ENCODE data around the gene SLC38A11.
"Not testable (repeated sequence)": the region's sequence is repeated elsewhere in the genome, so short reads cannot be mapped to it uniquely, and the experiment has no call there.

The SLC38A11 gene

GRCh38 chr2:164875334-164876205 lies 79.8 kb downstream of the SLC38A11 start:
- no peak for DNase-seq

- no peak for DNase-seq
Measured at GRCh38 chr2:164873210-164873908, 82.0 kb downstream of the SLC38A11 start.

- no peak for DNase-seq
Measured at GRCh38 chr2:164871404-164871803, 83.9 kb downstream of the SLC38A11 start.

GRCh38 chr2:164869420-164869772 lies 85.9 kb downstream of the SLC38A11 start:
- no peak for DNase-seq

- DNase-seq = no peak
Measured at GRCh38 chr2:164868563-164869419, 86.5 kb downstream of the SLC38A11 start.

- no peak for DNase-seq
Measured at GRCh38 chr2:164867779-164868397, 87.4 kb downstream of the SLC38A11 start.

- not testable (repeated sequence) for DNase-seq
Measured at GRCh38 chr2:164866381-164866780, 88.9 kb downstream of the SLC38A11 start.

GRCh38 chr2:164860694-164861042 lies 94.7 kb downstream of the SLC38A11 start:
- DNase-seq = no peak

- DNase-seq = not testable (repeated sequence)
Measured at GRCh38 chr2:164859906-164860693, 95.2 kb downstream of the SLC38A11 start.

- no peak for DNase-seq
Measured at GRCh38 chr2:164859251-164859818, 96.0 kb downstream of the SLC38A11 start.

- DNase-seq = no peak
Measured at GRCh38 chr2:164852086-164852485, 103.2 kb downstream of the SLC38A11 start.

GRCh38 chr2:164850235-164850634 lies 105.1 kb downstream of the SLC38A11 start:
- no peak for DNase-seq

GRCh38 chr2:164849506-164849905 lies 105.8 kb downstream of the SLC38A11 start:
- DNase-seq = no peak

- DNase-seq = no peak
Measured at GRCh38 chr2:164847981-164848741, 107.2 kb downstream of the SLC38A11 start.

GRCh38 chr2:164847291-164847690 lies 108.0 kb downstream of the SLC38A11 start:
- DNase-seq = no peak

- DNase-seq = no peak
Measured at GRCh38 chr2:164846276-164846675, 109.0 kb downstream of the SLC38A11 start.
